Tibial nerve (tissue), 4 donors: Measurements from ENCODE around the gene FRMD4B. TPM values are rescaled to one million over a fixed set of nuclear protein-coding genes. Genes with fewer than 3 reads are reported as not detected.

ENCODE experiments used
- DNase-seq, 2 donors: peaks; one replicate each; pipeline ENCODE4 v3.0.0-alpha.2; 2019; ENCODE audit warnings: low spot score in 2 of 2
- H3K27ac ChIP-seq, 4 donors: fragments of 200-600 bp; sonication (generic) in 3 of 4; one replicate each; pipeline ENCODE4 v1.5.1; 2017 to 2019; ENCODE audit warnings: mild to moderate bottlenecking in 1 of 4
- H3K27me3 ChIP-seq, 2 donors: fragments of 200-600 bp; sonication (generic) in 1 of 2; one replicate each; pipeline versions ENCODE4 v1.5.1 to v1.6.0; 2017 to 2019
- H3K36me3 ChIP-seq, 3 donors: fragments of 200-600 bp; sonication (generic); one replicate each; pipeline ENCODE4 v1.5.1; 2018 to 2019
- H3K4me1 ChIP-seq, 4 donors: fragments of 200-600 bp; sonication (generic) in 3 of 4; one replicate each; pipeline ENCODE4 v1.5.1; 2017 to 2019
- H3K4me3 ChIP-seq, 4 donors: fragments of 200-600 bp; sonication (generic) in 3 of 4; one replicate each; pipeline ENCODE4 v1.5.1; 2017 to 2019; ENCODE audit warnings: mild to moderate bottlenecking in 1 of 4, moderate library complexity in 1 of 4
- H3K9me3 ChIP-seq, 4 donors: fragments of 200-600 bp; sonication (generic) in 3 of 4; one replicate each; pipeline ENCODE4 v1.5.1; 2017 to 2019
- CTCF ChIP-seq, 5 experiments: fragments of 200-600 bp in 3 of 5; fragments of 450-650 bp in 2 of 5; sonication (generic) in 3 of 5; IDR thresholded peaks; one replicate each; pipeline ENCODE4 v1.5.1; 2016 to 2019; ENCODE audit warnings: antibody characterized with exemption in 5 of 5, mild to moderate bottlenecking in 3 of 5, moderate library complexity in 2 of 5
- EP300 ChIP-seq, 2 donors: sonication (generic); formaldehyde crosslinking; IDR thresholded peaks; one replicate each; pipeline ENCODE4 v1.6.1; 2017; ENCODE audit warnings: antibody characterized with exemption in 2 of 2, mild to moderate bottlenecking in 1 of 2
- POLR2A ChIP-seq, 2 donors: fragments of 450-650 bp; IDR thresholded peaks; one replicate each; pipeline ENCODE4 v1.6.1; 2017; ENCODE audit warnings: antibody characterized with exemption in 2 of 2, mild to moderate bottlenecking in 2 of 2, moderate library complexity in 2 of 2
- WGBS, 2 donors: methylation state at CpG; one replicate each; pipeline ENCODE4 v1.1.5; 2018; 5-methylcytosine and 5-hydroxymethylcytosine counted together
- total RNA-seq, 4 donors: library from RNA; depleted of rRNA; stranded (reverse); fragments of >200 nt; gene quantifications; one replicate each; pipeline ENCODE4 v1.1.0, GENCODE V29; 2016

FRMD4B gene
- total RNA-seq, 4 donors from 2014 or later, result 41.7 to 62.1 (median 56.1) TPM

DNA sequence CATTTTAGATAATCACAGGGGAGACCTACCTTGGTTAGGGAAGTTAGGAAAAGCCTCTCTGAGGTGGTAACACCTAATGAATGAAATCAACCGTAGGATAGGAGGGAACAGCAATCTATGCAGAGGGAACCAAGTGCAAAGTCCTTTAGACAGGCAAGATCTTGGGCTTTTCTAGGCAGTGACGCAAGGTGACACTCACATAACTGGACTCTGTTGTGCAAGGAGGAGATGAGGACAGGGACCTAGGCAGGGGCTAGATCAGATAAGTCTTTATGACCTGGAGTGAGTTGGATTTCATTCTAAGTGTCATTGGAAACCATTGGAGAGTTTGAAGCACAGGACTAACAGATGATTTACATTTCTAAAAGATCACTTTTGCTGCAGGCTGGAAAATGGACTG lies 258.9 kb downstream of the FRMD4B start:
- no peaks in the 10 kb centered on the region for H3K4me1 ChIP-seq
- WGBS, 2 donors, result 91 to 96% methylated on average over 2 of the region's 2 CpGs
- no peaks in the 10 kb centered on the region for H3K9me3 ChIP-seq
- H3K27me3 ChIP-seq, result no peaks in the 10 kb centered on the region
- H3K4me3 ChIP-seq, result no peak overlapping the region
- TF ChIP-seq CTCF (IDR thresholded peaks at IDR 0.05) (no peak), EP300 (IDR thresholded peaks at IDR 0.05) (no peak), POLR2A (IDR thresholded peaks at IDR 0.05) (no peak)
- no peak overlapping the region for H3K27ac ChIP-seq
- DNase-seq, result no peak
- H3K36me3 ChIP-seq, result no peaks in the 10 kb centered on the region

DNA sequence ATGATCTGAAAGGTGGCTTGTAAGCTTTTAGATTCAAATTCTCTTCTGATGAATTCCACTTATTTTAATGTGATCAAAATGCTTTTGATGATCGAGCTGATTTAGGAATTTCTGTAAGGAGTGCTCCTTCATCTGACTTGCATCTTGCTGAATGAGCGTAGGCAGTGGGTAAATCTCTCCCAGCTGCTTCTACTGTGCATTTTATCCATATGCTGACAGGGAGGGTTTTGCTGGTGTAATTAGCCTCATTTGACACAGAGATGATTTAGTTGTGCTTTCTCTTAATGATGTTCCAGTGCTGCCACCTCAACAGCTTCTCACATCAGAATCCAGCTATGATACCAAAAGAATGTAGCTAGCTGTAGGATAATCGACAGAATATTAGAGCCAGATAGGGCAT lies 259.7 kb downstream of the FRMD4B start:
- TF ChIP-seq POLR2A (IDR thresholded peaks at IDR 0.05) (no peak), EP300 (IDR thresholded peaks at IDR 0.05) (no peak), CTCF (IDR thresholded peaks at IDR 0.05) (no peak)
- H3K9me3 ChIP-seq, result no peaks in the 10 kb centered on the region
- no peak overlapping the region for H3K4me3 ChIP-seq
- no peak overlapping the region for H3K27ac ChIP-seq
- WGBS, 2 donors, result 70 to 82% methylated on average over 3 of the region's 3 CpGs
- no peak for DNase-seq
- no peaks in the 10 kb centered on the region for H3K36me3 ChIP-seq
- peaks cover 0 to 4% (median 0%) of the 10 kb centered on the region in 4 donors for H3K4me1 ChIP-seq
- H3K27me3 ChIP-seq, result no peaks in the 10 kb centered on the region

GRCh38 chr3:69122403-69122802 lies 263.5 kb downstream of the FRMD4B start, which contains the start of gene LMOD3:
LMOD3 (minus strand) TSS chr3:69122595; CDS start chr3:69122386, 209 bp downstream.
- Histone ChIP-seq H3K27ac (no peak within 1 kb of the TSS), H3K4me1 (peaks cover 0 to 9% (median 0%) of the 10 kb centered on the region in 4 donors), H3K36me3 (no peaks in the 10 kb centered on the region), H3K27me3 (no peaks in the 10 kb centered on the region), H3K9me3 (no peaks in the 10 kb centered on the region), H3K4me3 (no peak within 1 kb of the TSS)
- 70 to 72% methylated on average over 3 of the region's 3 CpGs for WGBS, 2 donors
- TF ChIP-seq EP300 (IDR thresholded peaks at IDR 0.05) (no peak), CTCF (IDR thresholded peaks at IDR 0.05) (no peak), POLR2A (IDR thresholded peaks at IDR 0.05) (no peak)
- no peak for DNase-seq

- Histone ChIP-seq H3K36me3 (no peaks in the 10 kb centered on the region), H3K9me3 (no peaks in the 10 kb centered on the region), H3K4me3 (no peak overlapping the region), H3K27me3 (no peaks in the 10 kb centered on the region), H3K4me1 (peaks cover 0 to 9% (median 1%) of the 10 kb centered on the region in 4 donors), H3K27ac (no peak overlapping the region)
- DNase-seq, result no peak
- TF ChIP-seq POLR2A (IDR thresholded peaks at IDR 0.05), result no peak
- no peak for TF ChIP-seq CTCF (IDR thresholded peaks at IDR 0.05)
- no peak for TF ChIP-seq EP300 (IDR thresholded peaks at IDR 0.05)
- 50 to 55% methylated on average over 8 of the region's 8 CpGs for WGBS, 2 donors
Measured at GRCh38 chr3:69121950-69122349, 263.9 kb downstream of the FRMD4B start.

GRCh38 chr3:69121513-69121912 lies 264.4 kb downstream of the FRMD4B start:
- TF ChIP-seq EP300 (IDR thresholded peaks at IDR 0.05) (no peak), CTCF (IDR thresholded peaks at IDR 0.05) (no peak), POLR2A (IDR thresholded peaks at IDR 0.05) (no peak)
- Histone ChIP-seq H3K4me1 (peaks cover 0 to 9% (median 3%) of the 10 kb centered on the region in 4 donors), H3K4me3 (no peak overlapping the region), H3K9me3 (no peaks in the 10 kb centered on the region), H3K27me3 (no peaks in the 10 kb centered on the region), H3K36me3 (no peaks in the 10 kb centered on the region), H3K27ac (no peak overlapping the region)
- 79 to 86% methylated on average over 6 of the region's 6 CpGs for WGBS, 2 donors
- no peak for DNase-seq
